PC-3 (cell line): Measurements from ENCODE around the gene FLNB. TPM values are rescaled to one million over a fixed set of nuclear protein-coding genes. Genes with fewer than 3 reads are reported as not detected.
A peak's percentile ranks its signal among the peaks of the same experiment; 100 is the strongest.

Experiments used
- ATAC-seq: fragments of 200-7000 bp; cut with Tn5 transposase; 2 replicates; pipeline ENCODE4 v1.9.1; 2020; ENCODE audit warnings: mild to moderate bottlenecking, moderate library complexity
- BruUV-seq: library from RNA; stranded (reverse); fragments of 400-500 nt; replicated peaks from 2 replicates; lab custom pipeline; 2021; lab: Mats Ljungman, UMichigan
- CTCF ChIA-PET: fragments of 300-600 bp; sonication (Branson Sonifier 250); formaldehyde crosslinking; loops from one replicate; lab custom pipeline; 2022; ENCODE audit warnings: antibody characterized with exemption; lab: Charles Lee
- POLR2A ChIA-PET: fragments of 300-600 bp; sonication (Branson Sonifier 250); formaldehyde crosslinking; loops from one replicate; lab custom pipeline; 2022; ENCODE audit warnings: antibody characterized with exemption; ENCODE audit not compliant: unreplicated experiment; lab: Charles Lee
- DNase-seq: peaks from one replicate; pipeline ENCODE4 v3.0.0-alpha.2; 2015
- H2AFZ ChIP-seq: fragments of 300-600 bp; sonication (generic); 2 replicates; pipeline ENCODE4 v1.6.0; 2016; ENCODE audit warnings: antibody characterized with exemption, low read length
- H3F3A ChIP-seq: fragments of 300-600 bp; sonication (generic); one replicate; pipeline ENCODE4 v1.6.0; 2017; ENCODE audit warnings: antibody characterized with exemption, low read length, control low read depth, mild to moderate bottlenecking; ENCODE audit not compliant: unreplicated experiment
- H3K27ac ChIP-seq: fragments of 300-600 bp; sonication (generic); 2 replicates; pipeline ENCODE4 v1.5.1; 2016; ENCODE audit warnings: mild to moderate bottlenecking, low read length
- H3K27me3 ChIP-seq: fragments of 300-600 bp; sonication (generic); 2 replicates; pipeline ENCODE4 v1.6.1; 2016; ENCODE audit warnings: low read length, mixed read lengths
- H3K36me3 ChIP-seq: fragments of 300-600 bp; sonication (generic); 2 replicates; pipeline ENCODE4 v1.6.1; 2016; ENCODE audit warnings: low read depth, mixed run types, low read length, mixed read lengths
- H3K4me1 ChIP-seq: fragments of 300-600 bp; sonication (generic); 2 replicates; pipeline ENCODE4 v1.5.1; 2016; ENCODE audit warnings: low read length; ENCODE audit not compliant: insufficient read depth
- H3K4me2 ChIP-seq: fragments of 300-600 bp; sonication (generic); 2 replicates; pipeline ENCODE4 v1.6.0; 2016; ENCODE audit warnings: low read length
- H3K4me3 ChIP-seq: fragments of 300-600 bp; sonication (generic); 2 replicates; pipeline ENCODE4 v1.5.1; 2016; ENCODE audit warnings: mild to moderate bottlenecking, low read length, mixed read lengths
- H3K79me2 ChIP-seq: fragments of 300-600 bp; sonication (generic); 2 replicates; pipeline ENCODE4 v1.6.1; 2017; ENCODE audit warnings: low read length, mixed read lengths
- H3K9ac ChIP-seq: fragments of 300-600 bp; sonication (generic); 2 replicates; pipeline ENCODE4 v1.6.0; 2016; ENCODE audit warnings: mild to moderate bottlenecking, low read length
- H3K9me2 ChIP-seq: fragments of 300-600 bp; sonication (generic); replicated peaks from 2 replicates; pipeline ENCODE4 v1.6.1; 2016; ENCODE audit warnings: mixed run types, low read length, mixed read lengths
- H3K9me3 ChIP-seq: fragments of 300-600 bp; sonication (generic); 2 replicates; pipeline ENCODE4 v1.6.1; 2016; ENCODE audit warnings: low read length, mixed read lengths
- H4K20me1 ChIP-seq: fragments of 300-600 bp; sonication (generic); 2 replicates; pipeline ENCODE4 v1.6.1; 2016; ENCODE audit warnings: low read length, mixed read lengths
- EZH2 ChIP-seq: fragments of 300-600 bp; sonication (generic); IDR thresholded peaks from one replicate; pipeline ENCODE4 v1.6.1; 2017; ENCODE audit warnings: antibody characterized with exemption, mild to moderate bottlenecking, low read length; ENCODE audit not compliant: unreplicated experiment
- EZH2phosphoT487 ChIP-seq: fragments of 300-600 bp; sonication (generic); IDR thresholded peaks from 2 replicates; pipeline ENCODE4 v1.6.1; 2018; ENCODE audit warnings: mild to moderate bottlenecking, antibody characterized with exemption, low read length, borderline replicate concordance
- intact Hi-C: fragments of 100-400 bp; cut with micrococcal nuclease; formaldehyde crosslinking; loops from 2 replicates; pipeline ENCODE4 v1.9.0; 2023
- total RNA-seq: library from RNA; depleted of rRNA; stranded (reverse); fragments of >200 nt; gene quantifications from 2 replicates; pipeline ENCODE4 v1.2.3, GENCODE V29; 2014
- TF ChIP-seq, protein P1 (sequence below): fragments of 300-600 bp; sonication (generic); conservative IDR thresholded peaks from 2 replicates; pipeline ENCODE4 v1.5.1; 2017; ENCODE audit warnings: antibody characterized with exemption, low read depth, mild to moderate bottlenecking, low read length

FLNB gene
- total RNA-seq, 1 experiment from 2014 or later, result 505 TPM

- H3K27ac ChIP-seq, result peak overlapping the region; percentile 92
- BruUV-seq, result no TSS peak
- no peaks in the 10 kb centered on the region for H4K20me1 ChIP-seq
- ATAC-seq, result peak; percentile 5
- H3K4me1 ChIP-seq, result peaks cover 45% of the 10 kb centered on the region
- H3K36me3 ChIP-seq, result no peaks in the 10 kb centered on the region
- H3F3A ChIP-seq, result peaks cover 4% of the 10 kb centered on the region
- intact Hi-C loops, result loop anchor here (1.0 kb wide), 1 partner anchor 26 kb away; no protein-coding TSS in a partner anchor
- H2AFZ ChIP-seq, result no peak overlapping the region
- H3K9me2 ChIP-seq, result no peaks in the 10 kb centered on the region
- ChIA-PET CTCF (no interaction called here), POLR2A (interaction anchor here (0.6 to 1.2 kb wide), 3 partner anchors 9 to 63 kb away, joined by 3 to 5 read pairs (median 5); no protein-coding TSS in a partner anchor)
- TF ChIP-seq EZH2 (no peak), EZH2phosphoT487 (no peak)
- TF ChIP-seq, protein P1, sequence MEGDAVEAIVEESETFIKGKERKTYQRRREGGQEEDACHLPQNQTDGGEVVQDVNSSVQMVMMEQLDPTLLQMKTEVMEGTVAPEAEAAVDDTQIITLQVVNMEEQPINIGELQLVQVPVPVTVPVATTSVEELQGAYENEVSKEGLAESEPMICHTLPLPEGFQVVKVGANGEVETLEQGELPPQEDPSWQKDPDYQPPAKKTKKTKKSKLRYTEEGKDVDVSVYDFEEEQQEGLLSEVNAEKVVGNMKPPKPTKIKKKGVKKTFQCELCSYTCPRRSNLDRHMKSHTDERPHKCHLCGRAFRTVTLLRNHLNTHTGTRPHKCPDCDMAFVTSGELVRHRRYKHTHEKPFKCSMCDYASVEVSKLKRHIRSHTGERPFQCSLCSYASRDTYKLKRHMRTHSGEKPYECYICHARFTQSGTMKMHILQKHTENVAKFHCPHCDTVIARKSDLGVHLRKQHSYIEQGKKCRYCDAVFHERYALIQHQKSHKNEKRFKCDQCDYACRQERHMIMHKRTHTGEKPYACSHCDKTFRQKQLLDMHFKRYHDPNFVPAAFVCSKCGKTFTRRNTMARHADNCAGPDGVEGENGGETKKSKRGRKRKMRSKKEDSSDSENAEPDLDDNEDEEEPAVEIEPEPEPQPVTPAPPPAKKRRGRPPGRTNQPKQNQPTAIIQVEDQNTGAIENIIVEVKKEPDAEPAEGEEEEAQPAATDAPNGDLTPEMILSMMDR, result no peak
- peak overlapping the region; percentile 35 for H3K4me2 ChIP-seq
- H3K27me3 ChIP-seq, result no peaks in the 10 kb centered on the region
- no peaks in the 10 kb centered on the region for H3K9me3 ChIP-seq
- no peaks in the 10 kb centered on the region for H3K79me2 ChIP-seq
- DNase-seq, result peak; percentile 45
- H3K9ac ChIP-seq, result peak overlapping the region; percentile 78
- H3K4me3 ChIP-seq, result no peak overlapping the region
These were observed 9.6 kb upstream of the FLNB start for GRCh38 chr3:57998366-57999283.

- intact Hi-C loops, result loop anchor here (1.0 to 10.0 kb wide), 3 partner anchors 21 to 135 kb away; no protein-coding TSS in a partner anchor
- Histone ChIP-seq H3F3A (peaks cover 4% of the 10 kb centered on the region), H3K9me3 (no peaks in the 10 kb centered on the region), H3K9ac (peak overlapping the region; percentile 78), H3K36me3 (no peaks in the 10 kb centered on the region), H3K79me2 (no peaks in the 10 kb centered on the region), H3K9me2 (no peaks in the 10 kb centered on the region), H3K4me1 (peaks cover 45% of the 10 kb centered on the region), H3K27me3 (no peaks in the 10 kb centered on the region), H3K27ac (peak overlapping the region; percentile 92), H3K4me3 (no peak overlapping the region), H4K20me1 (no peaks in the 10 kb centered on the region), H3K4me2 (peak overlapping the region; percentile 35), H2AFZ (no peak overlapping the region)
- ChIA-PET POLR2A (interaction anchor here (0.6 to 1.2 kb wide), 2 partner anchors 8 to 27 kb away, joined by 3 to 5 read pairs; no protein-coding TSS in a partner anchor), CTCF (no interaction called here)
- ATAC-seq, result peak; percentile 89
- TSS peak; percentile 65 for BruUV-seq
- TF ChIP-seq EZH2 (no peak), EZH2phosphoT487 (no peak)
- TF ChIP-seq, protein P1, result no peak
- peak; percentile 94 for DNase-seq
These were observed 8.7 kb upstream of the FLNB start for GRCh38 chr3:57999417-58000115.
